Naive thymus-derived CD4-positive, alpha-beta T cell (primary cell): ENCODE results near the gene CD69. TPM values are rescaled to one million over a fixed set of nuclear protein-coding genes. Genes with fewer than 3 reads are reported as not detected.
"Not testable (repeated sequence)": the region's sequence is repeated elsewhere in the genome, so short reads cannot be mapped to it uniquely, and the experiment has no call there.

Experiments used
- ATAC-seq: fragments of 150-1000 bp; cut with Tn5 transposase; 2 replicates; pipeline ENCODE4 v1.10.0; 2021; ENCODE audit warnings: mild to moderate bottlenecking, moderate library complexity
- CTCF ChIA-PET: fragments of 350-600 bp; sonication (Branson Sonifier 250); formaldehyde crosslinking; loops from one replicate; lab custom pipeline; 2021; ENCODE audit warnings: antibody characterized with exemption; lab: Charles Lee
- POLR2A ChIA-PET: fragments of 350-600 bp; sonication (Branson Sonifier 250); formaldehyde crosslinking; loops from one replicate; lab custom pipeline; 2021; ENCODE audit warnings: antibody characterized with exemption, inconsistent platforms; lab: Charles Lee
- DNase-seq, 9 donors: peaks; one replicate each; pipeline versions ENCODE4 v3.0.0 to v3.0.0-alpha.2; 2020 to 2022; ENCODE audit warnings: mixed read lengths in 1 of 9
- H3K27ac ChIP-seq: one replicate; pipeline ENCODE4 v1.7.0; 2013; ENCODE audit warnings: mild to moderate bottlenecking, low read depth, low read length, moderate library complexity
- H3K27me3 ChIP-seq, 2 donors: one replicate each; pipeline ENCODE4 v1.7.0; 2013; ENCODE audit warnings: low read length in 2 of 2, mild to moderate bottlenecking in 2 of 2, moderate library complexity in 2 of 2; ENCODE audit not compliant: control insufficient read depth in 2 of 2, insufficient read depth in 2 of 2
- H3K36me3 ChIP-seq, 3 experiments: 1 replicate in 2 of 3; 2 replicates in 1 of 3; pipeline ENCODE4 v1.7.0; 2013; ENCODE audit warnings: low read length in 3 of 3, mild to moderate bottlenecking in 3 of 3, moderate library complexity in 1 of 3; ENCODE audit not compliant: insufficient read depth in 3 of 3, control insufficient read depth in 2 of 3
- H3K4me1 ChIP-seq, 2 donors: one replicate each; pipeline ENCODE4 v1.7.0; 2013; ENCODE audit warnings: low read length in 2 of 2, mild to moderate bottlenecking in 2 of 2, moderate library complexity in 1 of 2; ENCODE audit not compliant: control insufficient read depth in 2 of 2, insufficient read depth in 2 of 2
- H3K4me3 ChIP-seq: 2 replicates; pipeline ENCODE4 v1.7.0; 2013; ENCODE audit warnings: mild to moderate bottlenecking, low read length
- H3K9me3 ChIP-seq, 3 experiments: 1 replicate in 2 of 3; 2 replicates in 1 of 3; pipeline ENCODE4 v1.7.0; 2013; ENCODE audit warnings: low read length in 3 of 3; ENCODE audit not compliant: control insufficient read depth in 2 of 3
- H3K27ac Mint-ChIP-seq, 9 donors: one replicate each; pipeline ENCODE4 v1.8.0; 2020 to 2022; ENCODE audit warnings: mixed read lengths in 9 of 9, mild to moderate bottlenecking in 8 of 9, moderate library complexity in 5 of 9, inconsistent platforms in 2 of 9
- H3K27me3 Mint-ChIP-seq, 5 donors: one replicate each; pipeline ENCODE4 v1.8.0; 2021 to 2022; ENCODE audit warnings: mixed read lengths in 5 of 5, mild to moderate bottlenecking in 1 of 5
- H3K36me3 Mint-ChIP-seq, 5 donors: one replicate each; pipeline ENCODE4 v1.8.0; 2020 to 2022; ENCODE audit warnings: mixed read lengths in 5 of 5, mild to moderate bottlenecking in 3 of 5, inconsistent platforms in 1 of 5
- H3K4me1 Mint-ChIP-seq, 7 donors: one replicate each; pipeline ENCODE4 v1.8.0; 2020 to 2022; ENCODE audit warnings: mixed read lengths in 7 of 7, mild to moderate bottlenecking in 3 of 7, inconsistent platforms in 1 of 7
- H3K4me3 Mint-ChIP-seq, 10 donors: one replicate each; pipeline ENCODE4 v1.8.0; 2020 to 2022; ENCODE audit warnings: mild to moderate bottlenecking in 10 of 10, mixed read lengths in 10 of 10, moderate library complexity in 6 of 10, inconsistent platforms in 2 of 10
- H3K9me3 Mint-ChIP-seq, 11 donors: one replicate each; pipeline ENCODE4 v1.8.0; 2020 to 2022; ENCODE audit warnings: mixed read lengths in 11 of 11, mild to moderate bottlenecking in 4 of 11, inconsistent platforms in 1 of 11, moderate library complexity in 1 of 11
- intact Hi-C, 2 donors: fragments of 100-400 bp; cut with micrococcal nuclease; formaldehyde crosslinking; loops; one replicate each; pipeline ENCODE4 v1.15.1; 2023
- polyA plus RNA-seq, 2 donors: library from polyadenylated mRNA; unstranded; fragments of 300-500 nt; fragmentation: Illumina TruSeq; gene quantifications; one replicate each; pipeline ENCODE4 v1.2.3, GENCODE V29; 2021
- total RNA-seq, 6 experiments: library from RNA in 5 of 6; stranded (reverse) in 5 of 6; gene quantifications; 1 replicate in 5 of 6; 2 replicates in 1 of 6; pipeline ENCODE4 v1.2.3 and lab custom pipeline; 2021 to 2026

Gene CD69
- total and polyA plus RNA-seq, 7 experiments from 2014 or later, result 25.8 to 588 (median 125) TPM

GRCh38 chr12:9742661-9743060, 18.0 kb downstream of the CD69 start:
- peak; percentile 57 for ATAC-seq
- Histone ChIP-seq H3K4me3 (peak overlapping the region; percentile 12), H3K4me1 (peaks cover 46 to 54% of the 10 kb centered on the region in 2 donors), H3K27me3 (no peaks in the 10 kb centered on the region), H3K36me3 (no peaks in the 10 kb centered on the region), H3K27ac (peak overlapping the region; percentile 76), H3K9me3 (no peaks in the 10 kb centered on the region)
- POLR2A ChIA-PET, result interaction anchor here (0.5 to 16.6 kb wide), 30 partner anchors 9 to 470 kb away, joined by 3 to 271 read pairs (median 6); partner anchors contain the start of genes CD69, CLEC2B, CLEC2D and CLECL1
- Mint-ChIP-seq H3K4me3 (peak overlapping the region; percentile 67 to 95 (median 82)), H3K36me3 (peaks cover 0 to 20% (median 0%) of the 10 kb centered on the region in 5 donors), H3K4me1 (peaks cover 48 to 76% (median 65%) of the 10 kb centered on the region in 7 donors), H3K27ac (peak overlapping the region; percentile 89 to 100 (median 98)), H3K27me3 (peaks cover 0 to 10% (median 0%) of the 10 kb centered on the region in 5 donors), H3K9me3 (peaks cover 0 to 7% (median 0%) of the 10 kb centered on the region in 11 donors)
- CTCF ChIA-PET, result interaction anchor here (0.5 to 3.6 kb wide), 39 partner anchors 9 to 624 kb away, joined by 3 to 36 read pairs (median 4); partner anchors contain the start of genes CD69, CLEC2B, CLEC2D and CLECL1
- intact Hi-C loops, result loop anchor here (1.0 to 2.0 kb wide), 9 partner anchors 8 to 470 kb away; partner anchors contain the start of genes CLEC2B (in 1 of the 2), CLEC2D (in 1 of the 2) and GABARAPL1 (in 1 of the 2)
- DNase-seq, result peak in 7 of 9 donors; percentile 50 to 72 (median 59)

- DNase-seq (peak in 8 of 9 donors; percentile 63 to 95 (median 90)), ATAC-seq (peak; percentile 84)
- H3K4me3 Mint-ChIP-seq, result peak overlapping the region; percentile 22 to 95 (median 83)
- no peaks in the 10 kb centered on the region for H3K9me3 ChIP-seq
- H3K4me1 ChIP-seq, result peaks cover 55 to 59% of the 10 kb centered on the region in 2 donors
- peak overlapping the region; percentile 15 for H3K4me3 ChIP-seq
- peaks cover 0 to 7% (median 0%) of the 10 kb centered on the region in 11 donors for H3K9me3 Mint-ChIP-seq
- ChIA-PET POLR2A (interaction anchor here (0.7 to 16.6 kb wide), 23 partner anchors 8 to 471 kb away, joined by 3 to 271 read pairs (median 7); partner anchors contain the start of genes CD69, CLEC2B, CLEC2D and GABARAPL1), CTCF (interaction anchor here (1.0 to 3.6 kb wide), 13 partner anchors 9 to 107 kb away, joined by 3 to 36 read pairs (median 5); partner anchors contain the start of gene CD69)
- no peaks in the 10 kb centered on the region for H3K27me3 ChIP-seq
- peaks cover 0 to 6% (median 0%) of the 10 kb centered on the region in 5 donors for H3K27me3 Mint-ChIP-seq
- H3K27ac ChIP-seq, result peak overlapping the region; percentile 76
- no peaks in the 10 kb centered on the region for H3K36me3 ChIP-seq
- H3K4me1 Mint-ChIP-seq, result peaks cover 51 to 81% (median 71%) of the 10 kb centered on the region in 7 donors
- peak overlapping the region; percentile 89 to 100 (median 98) for H3K27ac Mint-ChIP-seq
- peaks cover 0 to 16% (median 0%) of the 10 kb centered on the region in 5 donors for H3K36me3 Mint-ChIP-seq
- intact Hi-C loops, result loop anchor here (1.0 to 2.0 kb wide), 13 partner anchors 9 to 471 kb away; partner anchors contain the start of genes CLEC2D (in 2 of the 2), CLEC2B (in 1 of the 2) and GABARAPL1 (in 1 of the 2)
These were observed 19.0 kb downstream of the CD69 start for GRCh38 chr12:9741726-9742125.

GRCh38 chr12:9740106-9740750, 20.5 kb downstream of the CD69 start:
- Histone ChIP-seq H3K36me3 (no peaks in the 10 kb centered on the region), H3K4me1 (peaks cover 58 to 59% of the 10 kb centered on the region in 2 donors), H3K4me3 (peak overlapping the region; percentile 21), H3K27me3 (no peaks in the 10 kb centered on the region), H3K9me3 (no peaks in the 10 kb centered on the region), H3K27ac (peak overlapping the region; percentile 67)
- no peak for ATAC-seq
- DNase-seq, result peak in 5 of 9 donors; percentile 36 to 64 (median 52)
- POLR2A ChIA-PET, result interaction anchor here (0.8 to 16.6 kb wide), 6 partner anchors 10 to 91 kb away, joined by 3 to 271 read pairs (median 24); partner anchors contain the start of gene CD69
- intact Hi-C loops, result no loop called here
- Mint-ChIP-seq H3K4me3 (peak overlapping the region; percentile 26 to 76 (median 62)), H3K36me3 (peaks cover 0 to 21% (median 0%) of the 10 kb centered on the region in 5 donors), H3K27ac (peak overlapping the region; percentile 67 to 99 (median 95)), H3K27me3 (peaks cover 0 to 5% (median 0%) of the 10 kb centered on the region in 5 donors), H3K9me3 (peaks cover 0 to 7% (median 0%) of the 10 kb centered on the region in 11 donors), H3K4me1 (peaks cover 53 to 89% (median 80%) of the 10 kb centered on the region in 7 donors)
- CTCF ChIA-PET, result interaction anchor here (1.6 to 3.6 kb wide), 3 partner anchors 10 to 106 kb away, joined by 5 to 36 read pairs (median 6); no protein-coding TSS in a partner anchor

DNA sequence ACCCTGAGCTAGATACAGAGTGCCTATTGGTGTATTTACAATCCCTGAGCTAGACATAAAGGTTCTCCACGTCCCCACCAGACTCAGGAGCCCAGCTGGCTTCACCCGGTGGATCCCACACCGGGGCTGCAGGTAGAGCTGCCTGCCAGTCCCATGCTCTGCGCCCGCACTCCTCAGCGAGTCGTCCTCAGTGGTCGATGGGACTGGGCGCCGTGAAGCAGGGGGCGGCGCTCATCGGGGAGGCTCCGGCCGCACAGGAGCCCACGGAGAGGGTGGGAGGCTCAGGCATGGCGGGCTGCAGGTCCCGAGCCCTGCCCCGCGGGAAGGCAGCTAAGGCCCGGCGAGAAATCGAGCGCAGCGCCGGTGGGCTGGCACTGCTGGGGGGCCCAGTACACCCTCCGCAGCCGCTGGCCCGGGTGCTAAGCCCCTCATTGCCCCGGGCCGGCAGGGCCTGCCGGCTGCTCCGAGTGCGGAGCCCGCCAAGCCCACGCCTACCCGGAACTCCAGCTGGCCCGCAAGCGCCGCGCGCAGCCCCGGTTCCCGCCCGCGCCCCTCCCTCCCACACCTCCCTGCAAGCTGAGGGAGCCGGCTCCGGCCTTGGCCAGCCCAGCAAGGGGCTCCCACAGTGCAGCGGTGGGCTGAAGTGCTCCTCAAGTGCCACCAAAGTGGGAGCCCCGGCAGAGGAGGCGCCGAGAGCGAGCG, 21.1 kb downstream of the CD69 start:
- H3K9me3 Mint-ChIP-seq, H3K9me3 ChIP-seq, H3K27me3 ChIP-seq, DNase-seq, ATAC-seq, H3K27me3 Mint-ChIP-seq, H3K36me3 ChIP-seq, H3K4me3 ChIP-seq, intact Hi-C loops: not testable (repeated sequence)
- ChIA-PET POLR2A (interaction anchor here (0.7 to 16.6 kb wide), 12 partner anchors 9 to 130 kb away, joined by 3 to 271 read pairs (median 5); partner anchors contain the start of genes CD69 and CLEC2B), CTCF (interaction anchor here (0.7 to 1.6 kb wide), 2 partner anchors 11 to 108 kb away, joined by 3 to 6 read pairs; no protein-coding TSS in a partner anchor)
- peaks cover 0 to 19% (median 0%) of the 10 kb centered on the region in 5 donors for H3K36me3 Mint-ChIP-seq
- peak overlapping the region in 8 of 9 donors; percentile 19 to 99 (median 96) for H3K27ac Mint-ChIP-seq
- Histone ChIP-seq H3K27ac (peak overlapping the region; percentile 69), H3K4me1 (peaks cover 54 to 58% of the 10 kb centered on the region in 2 donors)
- H3K4me3 Mint-ChIP-seq, result peak overlapping the region in 9 of 10 donors; percentile 34 to 81 (median 69)
- peaks cover 50 to 82% (median 73%) of the 10 kb centered on the region in 7 donors for H3K4me1 Mint-ChIP-seq

DNA sequence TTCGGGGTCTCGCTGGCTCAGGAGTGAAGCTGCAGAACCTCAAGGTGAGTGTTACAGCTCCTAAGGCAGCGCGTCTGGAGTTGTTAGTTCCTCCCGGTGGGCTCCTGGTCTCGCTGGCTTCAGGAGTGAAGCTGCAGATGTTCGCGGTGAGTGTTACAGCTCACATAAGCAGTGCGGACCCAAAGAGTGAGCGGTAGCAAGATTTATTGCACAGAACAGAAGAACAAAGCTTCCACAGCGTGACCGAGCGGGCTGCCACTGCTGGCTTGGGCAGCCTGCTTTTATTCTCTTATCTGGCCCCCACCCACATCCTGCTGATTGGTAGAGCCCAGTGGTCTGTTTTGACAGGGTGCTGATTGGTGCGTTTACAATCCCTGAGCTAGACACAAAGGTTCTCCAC, 21.8 kb downstream of the CD69 start:
- intact Hi-C loops, result not testable (repeated sequence)
- H3K4me1 ChIP-seq, result peaks cover 48 to 55% of the 10 kb centered on the region in 2 donors

More for the DNA sequence above, 21.8 kb downstream of the CD69 start:
- H3K9me3 Mint-ChIP-seq, H3K27me3 Mint-ChIP-seq, H3K9me3 ChIP-seq, ATAC-seq, H3K27me3 ChIP-seq, H3K4me3 ChIP-seq, H3K36me3 ChIP-seq, DNase-seq: not testable (repeated sequence)
- Mint-ChIP-seq H3K36me3 (peaks cover 0 to 21% (median 0%) of the 10 kb centered on the region in 5 donors), H3K27ac (peak overlapping the region; percentile 80 to 97 (median 92)), H3K4me1 (peaks cover 50 to 76% (median 70%) of the 10 kb centered on the region in 7 donors), H3K4me3 (peak overlapping the region in 9 of 10 donors; percentile 42 to 81 (median 58))
- POLR2A ChIA-PET, result interaction anchor here (0.7 to 16.6 kb wide), 9 partner anchors 13 to 130 kb away, joined by 3 to 271 read pairs (median 5); partner anchors contain the start of genes CD69 and CLEC2B
- H3K27ac ChIP-seq, result peak overlapping the region; percentile 69
- CTCF ChIA-PET, result interaction anchor here (0.7 to 1.6 kb wide), 2 partner anchors 11 to 108 kb away, joined by 3 to 6 read pairs; no protein-coding TSS in a partner anchor
